Testis (tissue), 2 donors: ENCODE measurements around the gene NOXO1.
"Not testable (repeated sequence)": the region's sequence is repeated elsewhere in the genome, so short reads cannot be mapped to it uniquely, and the experiment has no call there.

Source experiments
- CTCF ChIP-seq, 3 experiments: fragments of 450-650 bp in 2 of 3; fragments of 200-600 bp in 1 of 3; sonication (generic) in 1 of 3; IDR thresholded peaks; one replicate each; pipeline ENCODE4 v1.5.1; 2016 to 2019; ENCODE audit warnings: antibody characterized with exemption in 3 of 3, mild to moderate bottlenecking in 2 of 3, moderate library complexity in 1 of 3
- POLR2A ChIP-seq: fragments of 450-650 bp; IDR thresholded peaks from one replicate; pipeline ENCODE4 v1.6.1; 2017; ENCODE audit warnings: antibody characterized with exemption, mild to moderate bottlenecking, moderate library complexity

- not testable (repeated sequence) for TF ChIP-seq CTCF (IDR thresholded peaks at IDR 0.05); POLR2A
Observed at GRCh38 chr16:1957434-1958142, 23.7 kb downstream of the NOXO1 start.
